HG03342 (cell line): Measurements from ENCODE around the gene OVOL1.
"Not testable (repeated sequence)": the region's sequence is repeated elsewhere in the genome, so short reads cannot be mapped to it uniquely, and the experiment has no call there.

ENCODE experiments used
- ATAC-seq: cut with Tn5 transposase; IDR thresholded peaks from one replicate; pipeline ENCODE4 v1.9.1; 2021; ENCODE audit warnings: mild to moderate bottlenecking, moderate library complexity; ENCODE audit not compliant: unreplicated experiment

The OVOL1 gene

GRCh38 chr11:65814131-65814985 is 27.5 kb downstream of the OVOL1 start:
- no peak for ATAC-seq

- ATAC-seq: no peak
Measured at GRCh38 chr11:65814986-65815565, 28.2 kb downstream of the OVOL1 start.

GRCh38 chr11:65816696-65817095 is 29.8 kb downstream of the OVOL1 start:
- ATAC-seq: no peak

GRCh38 chr11:65817312-65817834 is 30.5 kb downstream of the OVOL1 start:
- no peak for ATAC-seq

- peak; percentile 81 for ATAC-seq
Measured at GRCh38 chr11:65817835-65818680, 31.2 kb downstream of the OVOL1 start.

GRCh38 chr11:65821107-65821506 is 34.2 kb downstream of the OVOL1 start:
- ATAC-seq: no peak

GRCh38 chr11:65822776-65823528 is 36.1 kb downstream of the OVOL1 start:
- no peak for ATAC-seq

- ATAC-seq: no peak
Measured at GRCh38 chr11:65826984-65827735, 40.3 kb downstream of the OVOL1 start.

- ATAC-seq: no peak
Measured at GRCh38 chr11:65829459-65829858, 42.6 kb downstream of the OVOL1 start.

- ATAC-seq: not testable (repeated sequence)
Measured at GRCh38 chr11:65832231-65832630, 45.4 kb downstream of the OVOL1 start.

- peak; percentile 96 for ATAC-seq
Measured at GRCh38 chr11:65833297-65834030, 46.6 kb downstream of the OVOL1 start, which contains the start of gene SNX32. SNX32 (plus strand) TSS chr11:65833963; CDS start chr11:65834066, 103 bp downstream.

- ATAC-seq: no peak
Measured at GRCh38 chr11:65834202-65834601, 47.3 kb downstream of the OVOL1 start.

GRCh38 chr11:65842144-65842543 is 55.3 kb downstream of the OVOL1 start:
- ATAC-seq: no peak

- ATAC-seq: no peak
Measured at GRCh38 chr11:65843811-65844210, 56.9 kb downstream of the OVOL1 start.

- ATAC-seq: no peak
Measured at GRCh38 chr11:65844231-65844872, 57.5 kb downstream of the OVOL1 start.
